Vagina (tissue), 2 donors: ENCODE measurements around the gene RAB4B.

Experiments
- CTCF ChIP-seq, 3 experiments: fragments of 450-650 bp in 2 of 3; fragments of 200-600 bp in 1 of 3; sonication (generic) in 1 of 3; IDR thresholded peaks; one replicate each; pipeline ENCODE4 v1.5.1; 2017 to 2019; ENCODE audit warnings: antibody characterized with exemption in 3 of 3, mild to moderate bottlenecking in 2 of 3, moderate library complexity in 2 of 3
- POLR2A ChIP-seq, 2 donors: fragments of 450-650 bp; IDR thresholded peaks; one replicate each; pipeline ENCODE4 v1.6.1; 2017; ENCODE audit warnings: antibody characterized with exemption in 2 of 2, mild to moderate bottlenecking in 2 of 2, moderate library complexity in 2 of 2

- TF ChIP-seq POLR2A (IDR thresholded peaks at IDR 0.05), result no peak
- no peak for TF ChIP-seq CTCF (IDR thresholded peaks at IDR 0.05)
Observed at GRCh38 chr19:40735013-40735771, 42.9 kb upstream of the RAB4B start.
